Endothelial cell of umbilical vein (primary cell): ENCODE data around the gene PTPN20.

ENCODE experiments used
- CTCF ChIP-seq, 2 donors: IDR thresholded peaks; 1 replicate in 1 of 2; 2 replicates in 1 of 2; pipeline ENCODE4 v1.5.1; 2011; ENCODE audit warnings: low read length in 2 of 2, mild to moderate bottlenecking in 2 of 2, moderate library complexity in 2 of 2, control low read depth in 1 of 2, inconsistent platforms in 1 of 2, low read depth in 1 of 2; ENCODE audit not compliant: insufficient read depth in 1 of 2; ENCODE audit errors: extremely low read depth in 1 of 2
- EZH2 ChIP-seq: IDR thresholded peaks from 2 replicates; pipeline ENCODE4 v1.6.1; 2012; ENCODE audit warnings: borderline replicate concordance, low read depth, mild to moderate bottlenecking, moderate library complexity, low read length, inconsistent platforms; ENCODE audit not compliant: severe bottlenecking

GRCh38 chr10:47051741-47052238 is 140.6 kb downstream of the PTPN20 start:
- no peak for TF ChIP-seq CTCF (IDR thresholded peaks at IDR 0.05; ENCODE audit: extremely low read depth in 1 of 2, insufficient read depth in 1 of 2, low read depth in 1 of 2, low read length in 2 of 2)
- no peak for TF ChIP-seq EZH2
